Panc1 (cell line): ENCODE measurements around the gene LITAFD. TPM values are rescaled to one million over a fixed set of nuclear protein-coding genes. Genes with fewer than 3 reads are reported as not detected.

Experiments
- ATAC-seq: fragments of 200-7000 bp; cut with Tn5 transposase; 2 replicates; pipeline ENCODE4 v1.9.1; 2020; ENCODE audit warnings: mild to moderate bottlenecking, moderate library complexity
- BruUV-seq: library from RNA; stranded (reverse); fragments of 400-500 nt; replicated peaks from 2 replicates; lab custom pipeline; 2021; lab: Mats Ljungman, UMichigan
- CTCF ChIA-PET: fragments of 300-600 bp; sonication (Branson Sonifier 250); formaldehyde crosslinking; loops from one replicate; lab custom pipeline; 2022; ENCODE audit warnings: antibody characterized with exemption; lab: Charles Lee
- POLR2A ChIA-PET: fragments of 300-600 bp; sonication (Branson Sonifier 250); formaldehyde crosslinking; loops from one replicate; lab custom pipeline; 2022; ENCODE audit warnings: antibody characterized with exemption; lab: Charles Lee
- DNase-seq: peaks from one replicate; pipeline ENCODE4 v3.0.0-alpha.2; 2010; ENCODE audit warnings: low read depth, low spot score
- H3K27ac ChIP-seq: 2 replicates; pipeline ENCODE4 v1.5.1; 2011; ENCODE audit warnings: mild to moderate bottlenecking, low read length, inconsistent platforms
- H3K27me3 ChIP-seq: fragments of 200-500 bp; sonication (Bioruptor generic); 2 replicates; pipeline ENCODE4 v1.6.0; 2014; ENCODE audit warnings: low read length, inconsistent platforms; ENCODE audit not compliant: control insufficient read depth, insufficient read depth
- H3K36me3 ChIP-seq: fragments of 200-500 bp; sonication (Bioruptor generic); 2 replicates; pipeline ENCODE4 v1.5.1; 2014; ENCODE audit warnings: inconsistent platforms, mild to moderate bottlenecking, low read length, moderate library complexity; ENCODE audit not compliant: control insufficient read depth, insufficient read depth
- H3K4me1 ChIP-seq: 2 replicates; pipeline ENCODE4 v1.5.1; 2011; ENCODE audit warnings: inconsistent platforms, mild to moderate bottlenecking, low read length, moderate library complexity; ENCODE audit not compliant: control insufficient read depth, insufficient read depth
- H3K4me3 ChIP-seq, 2 experiments: 2 replicates each; pipeline ENCODE4 v1.5.1; 2011 to 2012; ENCODE audit warnings: low read depth in 2 of 2, low read length in 2 of 2, mild to moderate bottlenecking in 2 of 2, inconsistent platforms in 1 of 2, moderate library complexity in 1 of 2
- H3K9me3 ChIP-seq: fragments of 200-500 bp; sonication (Bioruptor generic); 2 replicates; pipeline ENCODE4 v1.5.1; 2014; ENCODE audit warnings: low read depth, mild to moderate bottlenecking, inconsistent platforms, low read length, moderate library complexity; ENCODE audit not compliant: control insufficient read depth, insufficient read depth
- POLR2AphosphoS5 ChIP-seq: IDR thresholded peaks from 2 replicates; pipeline ENCODE4 v1.6.1; 2012; ENCODE audit warnings: mild to moderate bottlenecking, low read depth, low read length, moderate library complexity
- SIN3A ChIP-seq: IDR thresholded peaks from 2 replicates; pipeline ENCODE4 v1.6.1; 2012; ENCODE audit warnings: low read depth, mild to moderate bottlenecking, low read length, moderate library complexity, borderline replicate concordance; ENCODE audit not compliant: insufficient read depth
- TCF7L2 ChIP-seq: IDR thresholded peaks from 2 replicates; pipeline ENCODE4 v1.6.1; 2011; ENCODE audit warnings: mild to moderate bottlenecking, low read depth, low read length, inconsistent platforms
- in situ Hi-C: cut with HindIII; loops from 2 replicates; pipeline ENCODE4 v1.10.0; 2016; ENCODE audit warnings: low sequenced_read_pairs, low pct_unique_long_range_greater_than_20kb
- intact Hi-C: fragments of 100-400 bp; cut with micrococcal nuclease; formaldehyde crosslinking; loops from one replicate; pipeline ENCODE4 v1.10.0; 2022; ENCODE audit not compliant: unreplicated experiment
- total RNA-seq: library from RNA; stranded (reverse); gene quantifications from one replicate; pipeline ENCODE4 v1.2.1, GENCODE V29; 2021; ENCODE audit not compliant: unreplicated experiment
- TF ChIP-seq, protein P1 (sequence below): fragments of 450-650 bp; IDR thresholded peaks from 2 replicates; pipeline ENCODE4 v1.5.1; 2017; ENCODE audit warnings: mild to moderate bottlenecking
- TF ChIP-seq, protein P2 (sequence below), 2 experiments: IDR thresholded peaks; 2 replicates each; pipeline ENCODE4 v1.6.1; 2011 to 2012; ENCODE audit warnings: low read depth in 2 of 2, control low read depth in 1 of 2, low read length in 1 of 2, mild to moderate bottlenecking in 1 of 2, moderate library complexity in 1 of 2; ENCODE audit not compliant: insufficient read depth in 1 of 2

Gene LITAFD
- total RNA-seq, 1 experiment from 2014 or later = not detected

DNA sequence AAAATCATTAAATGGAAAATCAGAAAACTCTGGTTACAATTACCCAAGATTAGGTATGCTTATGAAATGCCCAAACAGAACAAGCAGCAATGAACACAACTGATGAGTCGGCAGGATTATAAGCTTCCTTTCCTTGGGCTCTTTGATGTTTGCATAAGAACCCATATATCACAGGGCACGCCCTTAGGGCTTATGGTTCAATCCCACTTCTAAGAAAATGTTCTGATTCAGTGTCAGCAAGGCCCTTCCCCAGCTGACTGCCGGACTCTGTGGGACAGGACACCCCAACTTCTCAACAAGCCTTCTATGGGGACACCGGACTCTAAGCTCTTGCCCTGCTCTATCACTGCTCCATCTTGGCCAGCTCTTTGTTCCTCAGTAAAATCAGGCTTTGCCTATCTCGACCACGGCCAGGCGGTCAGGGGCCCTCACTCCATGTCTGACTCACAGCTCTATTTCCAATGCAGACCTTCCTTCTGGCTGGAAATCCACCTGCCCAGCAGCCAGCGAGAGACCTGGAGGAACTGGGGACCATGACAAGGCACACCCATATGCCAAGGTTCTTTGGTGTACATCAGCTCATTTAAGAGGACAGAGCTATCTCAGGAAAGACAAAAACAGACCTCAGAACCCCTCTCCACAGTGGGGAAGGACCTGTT lies 26.8 kb downstream of the LITAFD start:
- ChIA-PET CTCF (interaction anchor here (0.9 kb wide), 1 partner anchor 28 kb away, joined by 3 read pairs; no protein-coding TSS in a partner anchor), POLR2A (interaction anchor here (0.6 kb wide), 1 partner anchor 194 kb away, joined by 3 read pairs; no protein-coding TSS in a partner anchor)
- BruUV-seq = no TSS peak
- no peak for TF ChIP-seq POLR2AphosphoS5
- TF ChIP-seq TCF7L2 = no peak
- no peak for TF ChIP-seq SIN3A
- TF ChIP-seq, protein P1, sequence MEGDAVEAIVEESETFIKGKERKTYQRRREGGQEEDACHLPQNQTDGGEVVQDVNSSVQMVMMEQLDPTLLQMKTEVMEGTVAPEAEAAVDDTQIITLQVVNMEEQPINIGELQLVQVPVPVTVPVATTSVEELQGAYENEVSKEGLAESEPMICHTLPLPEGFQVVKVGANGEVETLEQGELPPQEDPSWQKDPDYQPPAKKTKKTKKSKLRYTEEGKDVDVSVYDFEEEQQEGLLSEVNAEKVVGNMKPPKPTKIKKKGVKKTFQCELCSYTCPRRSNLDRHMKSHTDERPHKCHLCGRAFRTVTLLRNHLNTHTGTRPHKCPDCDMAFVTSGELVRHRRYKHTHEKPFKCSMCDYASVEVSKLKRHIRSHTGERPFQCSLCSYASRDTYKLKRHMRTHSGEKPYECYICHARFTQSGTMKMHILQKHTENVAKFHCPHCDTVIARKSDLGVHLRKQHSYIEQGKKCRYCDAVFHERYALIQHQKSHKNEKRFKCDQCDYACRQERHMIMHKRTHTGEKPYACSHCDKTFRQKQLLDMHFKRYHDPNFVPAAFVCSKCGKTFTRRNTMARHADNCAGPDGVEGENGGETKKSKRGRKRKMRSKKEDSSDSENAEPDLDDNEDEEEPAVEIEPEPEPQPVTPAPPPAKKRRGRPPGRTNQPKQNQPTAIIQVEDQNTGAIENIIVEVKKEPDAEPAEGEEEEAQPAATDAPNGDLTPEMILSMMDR = no peak
- TF ChIP-seq, protein P2, sequence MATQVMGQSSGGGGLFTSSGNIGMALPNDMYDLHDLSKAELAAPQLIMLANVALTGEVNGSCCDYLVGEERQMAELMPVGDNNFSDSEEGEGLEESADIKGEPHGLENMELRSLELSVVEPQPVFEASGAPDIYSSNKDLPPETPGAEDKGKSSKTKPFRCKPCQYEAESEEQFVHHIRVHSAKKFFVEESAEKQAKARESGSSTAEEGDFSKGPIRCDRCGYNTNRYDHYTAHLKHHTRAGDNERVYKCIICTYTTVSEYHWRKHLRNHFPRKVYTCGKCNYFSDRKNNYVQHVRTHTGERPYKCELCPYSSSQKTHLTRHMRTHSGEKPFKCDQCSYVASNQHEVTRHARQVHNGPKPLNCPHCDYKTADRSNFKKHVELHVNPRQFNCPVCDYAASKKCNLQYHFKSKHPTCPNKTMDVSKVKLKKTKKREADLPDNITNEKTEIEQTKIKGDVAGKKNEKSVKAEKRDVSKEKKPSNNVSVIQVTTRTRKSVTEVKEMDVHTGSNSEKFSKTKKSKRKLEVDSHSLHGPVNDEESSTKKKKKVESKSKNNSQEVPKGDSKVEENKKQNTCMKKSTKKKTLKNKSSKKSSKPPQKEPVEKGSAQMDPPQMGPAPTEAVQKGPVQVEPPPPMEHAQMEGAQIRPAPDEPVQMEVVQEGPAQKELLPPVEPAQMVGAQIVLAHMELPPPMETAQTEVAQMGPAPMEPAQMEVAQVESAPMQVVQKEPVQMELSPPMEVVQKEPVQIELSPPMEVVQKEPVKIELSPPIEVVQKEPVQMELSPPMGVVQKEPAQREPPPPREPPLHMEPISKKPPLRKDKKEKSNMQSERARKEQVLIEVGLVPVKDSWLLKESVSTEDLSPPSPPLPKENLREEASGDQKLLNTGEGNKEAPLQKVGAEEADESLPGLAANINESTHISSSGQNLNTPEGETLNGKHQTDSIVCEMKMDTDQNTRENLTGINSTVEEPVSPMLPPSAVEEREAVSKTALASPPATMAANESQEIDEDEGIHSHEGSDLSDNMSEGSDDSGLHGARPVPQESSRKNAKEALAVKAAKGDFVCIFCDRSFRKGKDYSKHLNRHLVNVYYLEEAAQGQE (IDR thresholded peaks at IDR 0.05; ENCODE audit: insufficient read depth in 1 of 2, low read depth in 2 of 2, low read length in 1 of 2) = no peak
- no peaks in the 10 kb centered on the region for H3K4me1 ChIP-seq
- H3K27ac ChIP-seq = no peak overlapping the region
- intact Hi-C loops = no loop called here
- H3K4me3 ChIP-seq = no peak overlapping the region
- no peak for ATAC-seq
- in situ Hi-C loops = no loop called here
- no peaks in the 10 kb centered on the region for H3K9me3 ChIP-seq
- peaks cover 20% of the 10 kb centered on the region for H3K36me3 ChIP-seq
- no peaks in the 10 kb centered on the region for H3K27me3 ChIP-seq
- DNase-seq = no peak

GRCh38 chr16:8910811-8911210 lies 28.7 kb downstream of the LITAFD start:
- CTCF ChIA-PET = no interaction called here
- in situ Hi-C loops = no loop called here
- H3K36me3 ChIP-seq = peaks cover 24% of the 10 kb centered on the region
- intact Hi-C loops = no loop called here
- no peak overlapping the region for H3K27ac ChIP-seq
- TF ChIP-seq SIN3A (no peak), TCF7L2 (no peak), POLR2AphosphoS5 (no peak)
- TF ChIP-seq, protein P2 (IDR thresholded peaks at IDR 0.05; ENCODE audit: insufficient read depth in 1 of 2, low read depth in 2 of 2, low read length in 1 of 2) = no peak
- TF ChIP-seq, protein P1 = no peak
- no peaks in the 10 kb centered on the region for H3K9me3 ChIP-seq
- ATAC-seq (no peak), DNase-seq (no peak)
- no peaks in the 10 kb centered on the region for H3K4me1 ChIP-seq
- no peaks in the 10 kb centered on the region for H3K27me3 ChIP-seq
- no TSS peak for BruUV-seq
- H3K4me3 ChIP-seq = no peak overlapping the region
- POLR2A ChIA-PET = interaction anchor here (0.7 to 0.8 kb wide), 2 partner anchors 15 to 98 kb away, joined by 3 read pairs; no protein-coding TSS in a partner anchor
